Hepatocyte (in vitro differentiated cells): ENCODE measurements around the gene ZDHHC12. TPM values are rescaled to one million over a fixed set of nuclear protein-coding genes. Genes with fewer than 3 reads are reported as not detected.

Source experiments
- DNase-seq: peaks from one replicate; pipeline ENCODE4 v3.0.0-alpha.2; 2016; ENCODE audit warnings: low spot score
- H2AFZ ChIP-seq: fragments of 200-600 bp; sonication (generic); 2 replicates; pipeline ENCODE4 v1.6.0; 2016; ENCODE audit warnings: antibody characterized with exemption, mild to moderate bottlenecking
- H3K27ac ChIP-seq: fragments of 200-600 bp; sonication (generic); 2 replicates; pipeline ENCODE4 v1.5.1; 2016; ENCODE audit warnings: mild to moderate bottlenecking
- H3K27me3 ChIP-seq: fragments of 200-600 bp; sonication (generic); 2 replicates; pipeline ENCODE4 v1.6.1; 2016
- H3K36me3 ChIP-seq: fragments of 200-600 bp; sonication (generic); replicated peaks from 2 replicates; pipeline ENCODE4 v1.5.1; 2016; ENCODE audit warnings: low read depth; ENCODE audit not compliant: insufficient read depth
- H3K4me1 ChIP-seq: fragments of 200-600 bp; sonication (generic); 2 replicates; pipeline ENCODE4 v1.5.1; 2016; ENCODE audit warnings: mild to moderate bottlenecking, moderate library complexity; ENCODE audit not compliant: insufficient read depth
- H3K4me2 ChIP-seq: fragments of 200-600 bp; sonication (generic); 2 replicates; pipeline ENCODE4 v1.6.0; 2016
- H3K4me3 ChIP-seq: fragments of 200-600 bp; sonication (generic); 2 replicates; pipeline ENCODE4 v1.5.1; 2016; ENCODE audit warnings: mild to moderate bottlenecking
- H3K79me2 ChIP-seq: fragments of 200-600 bp; sonication (generic); 2 replicates; pipeline ENCODE4 v1.6.0; 2017; ENCODE audit warnings: mild to moderate bottlenecking
- H3K9me2 ChIP-seq: fragments of 200-600 bp; sonication (generic); replicated peaks from 2 replicates; pipeline ENCODE4 v1.6.0; 2017; ENCODE audit warnings: mild to moderate bottlenecking; ENCODE audit not compliant: insufficient read depth
- H3K9me3 ChIP-seq: fragments of 200-600 bp; sonication (generic); 2 replicates; pipeline ENCODE4 v1.5.1; 2016; ENCODE audit warnings: low read depth, mild to moderate bottlenecking
- H4K20me1 ChIP-seq: fragments of 200-600 bp; sonication (generic); 2 replicates; pipeline ENCODE4 v1.6.0; 2016; ENCODE audit warnings: mild to moderate bottlenecking; ENCODE audit not compliant: insufficient read depth, poor library complexity, severe bottlenecking
- CTCF ChIP-seq: fragments of 200-600 bp; sonication (generic); IDR thresholded peaks from 2 replicates; pipeline ENCODE4 v1.5.1; 2016; ENCODE audit warnings: antibody characterized with exemption, mild to moderate bottlenecking; ENCODE audit not compliant: poor library complexity
- EZH2 ChIP-seq: fragments of 200-600 bp; sonication (generic); IDR thresholded peaks from 2 replicates; pipeline ENCODE4 v1.6.1; 2016; ENCODE audit warnings: antibody characterized with exemption, mild to moderate bottlenecking, borderline replicate concordance
- EZH2phosphoT487 ChIP-seq: fragments of 200-600 bp; sonication (generic); IDR thresholded peaks from one replicate; pipeline ENCODE4 v1.6.1; 2018; ENCODE audit warnings: antibody characterized with exemption, mild to moderate bottlenecking, low read depth, moderate library complexity; ENCODE audit not compliant: unreplicated experiment, severe bottlenecking
- WGBS: methylation state at CpG from one replicate; pipeline ENCODE4 v1.1.6; 2016; ENCODE audit warnings: low lambda C conversion rate; ENCODE audit errors: missing lambda C conversion rate; 5-methylcytosine and 5-hydroxymethylcytosine counted together
- polyA plus RNA-seq: library from polyadenylated mRNA; unstranded; fragments of >200 nt; fragmentation: Nextera tagmentation; extraction: Ambion mirVana; gene quantifications from 2 replicates; pipeline ENCODE4 v1.2.1, GENCODE V29; 2016
- small RNA-seq: library from RNA; depleted of rRNA; stranded (forward); fragments of <200 nt; gene quantifications from one replicate; pipeline ENCODE3, GENCODE V24; 2014
- total RNA-seq: library from RNA; depleted of rRNA; stranded (reverse); fragments of >200 nt; gene quantifications from 2 replicates; pipeline ENCODE4 v1.2.3, GENCODE V29; 2014

ZDHHC12 gene
- total and polyA plus RNA-seq, 2 experiments from 2014 or later: 26.2 to 76.3 TPM

GRCh38 chr9:128675382-128675781 lies 48.5 kb downstream of the ZDHHC12 start:
- Histone ChIP-seq H3K27me3 (no peaks in the 10 kb centered on the region), H3K79me2 (no peaks in the 10 kb centered on the region), H4K20me1 (no peaks in the 10 kb centered on the region), H3K9me2 (no peaks in the 10 kb centered on the region), H3K4me2 (no peak overlapping the region), H3K27ac (no peak overlapping the region), H3K4me3 (no peak overlapping the region), H3K9me3 (no peaks in the 10 kb centered on the region), H3K4me1 (no peaks in the 10 kb centered on the region), H2AFZ (no peak overlapping the region), H3K36me3 (no peaks in the 10 kb centered on the region)
- no peak for TF ChIP-seq EZH2
- TF ChIP-seq EZH2phosphoT487: no peak
- TF ChIP-seq CTCF: no peak
- no peak for DNase-seq
- WGBS: 97% methylated on average over 4 of the region's 4 CpGs

Small RNAs within 50 kb of the gene (small RNA-seq; reads per million reads assigned to genes)
- not detected for gene RF00017
- gene RN7SL560P: not detected

Other genes starting within 250 kb of the ZDHHC12 start
- 19.5 and 22.6 TPM in 2 replicates for gene GLE1, start 219.4 kb downstream of the ZDHHC12 start, total RNA-seq
- 13.3 and 15.1 TPM in 2 replicates for gene GLE1, start 219.4 kb downstream of the ZDHHC12 start, polyA plus RNA-seq
- 182 and 184 TPM in 2 replicates for gene SPTAN1, start 171.5 kb downstream of the ZDHHC12 start, total RNA-seq
- gene SPTAN1, start 171.5 kb downstream of the ZDHHC12 start, polyA plus RNA-seq: 123 and 144 TPM in 2 replicates
- 32.4 and 39.9 TPM in 2 replicates for gene DYNC2I2, start 67.3 kb downstream of the ZDHHC12 start, total RNA-seq
- 78.7 and 91.8 TPM in 2 replicates for gene DYNC2I2, start 67.3 kb downstream of the ZDHHC12 start, polyA plus RNA-seq
- 343 and 416 TPM in 2 replicates for gene SET, start 34.9 kb downstream of the ZDHHC12 start, total RNA-seq
- gene SET, start 34.9 kb downstream of the ZDHHC12 start, polyA plus RNA-seq: 213 and 217 TPM in 2 replicates
- gene PKN3, start 21.6 kb downstream of the ZDHHC12 start, total RNA-seq: 4.0 and 4.5 TPM in 2 replicates
- 3.7 and 9.4 TPM in 2 replicates for gene PKN3, start 21.6 kb downstream of the ZDHHC12 start, polyA plus RNA-seq
- 26.0 and 38.9 TPM in 2 replicates for gene ZER1, start 47.8 kb upstream of the ZDHHC12 start, total RNA-seq
- 24.4 and 25.1 TPM in 2 replicates for gene ZER1, start 47.8 kb upstream of the ZDHHC12 start, polyA plus RNA-seq
- gene TBC1D13, start 63.1 kb upstream of the ZDHHC12 start, total RNA-seq: 21.4 and 39.3 TPM in 2 replicates
- gene TBC1D13, start 63.1 kb upstream of the ZDHHC12 start, polyA plus RNA-seq: 20.4 and 25.2 TPM in 2 replicates
- gene ENDOG, start 94.4 kb upstream of the ZDHHC12 start, total RNA-seq: 18.9 and 22.5 TPM in 2 replicates
- gene ENDOG, start 94.4 kb upstream of the ZDHHC12 start, polyA plus RNA-seq: 32.6 and 37.4 TPM in 2 replicates
- 21.9 and 27.3 TPM in 2 replicates for gene SPOUT1, start 105.7 kb upstream of the ZDHHC12 start, total RNA-seq
- 38.5 and 59.6 TPM in 2 replicates for gene SPOUT1, start 105.7 kb upstream of the ZDHHC12 start, polyA plus RNA-seq
- 5.1 and 7.9 TPM in 2 replicates for gene KYAT1, start 157.8 kb upstream of the ZDHHC12 start, total RNA-seq
- 8.4 and 8.7 TPM in 2 replicates for gene KYAT1, start 157.8 kb upstream of the ZDHHC12 start, polyA plus RNA-seq
- gene LRRC8A, start 158.0 kb upstream of the ZDHHC12 start, total RNA-seq: 28.8 and 30.7 TPM in 2 replicates
- gene LRRC8A, start 158.0 kb upstream of the ZDHHC12 start, polyA plus RNA-seq: 46.8 and 55.6 TPM in 2 replicates
- 12.6 and 20.3 TPM in 2 replicates for gene PHYHD1, start 196.9 kb upstream of the ZDHHC12 start, total RNA-seq
- gene PHYHD1, start 196.9 kb upstream of the ZDHHC12 start, polyA plus RNA-seq: 25.7 and 32.3 TPM in 2 replicates
- 30.2 and 34.2 TPM in 2 replicates for gene DOLK, start 223.5 kb upstream of the ZDHHC12 start, total RNA-seq
- 37.4 and 45.0 TPM in 2 replicates for gene DOLK, start 223.5 kb upstream of the ZDHHC12 start, polyA plus RNA-seq
- 24.4 and 28.1 TPM in 2 replicates for gene NUP188, start 223.6 kb upstream of the ZDHHC12 start, total RNA-seq
- 28.1 and 31.2 TPM in 2 replicates for gene NUP188, start 223.6 kb upstream of the ZDHHC12 start, polyA plus RNA-seq